Transverse colon (tissue), 4 donors: ENCODE data around the gene UBE2R2. TPM values are rescaled to one million over a fixed set of nuclear protein-coding genes. Genes with fewer than 3 reads are reported as not detected.

Experiments used
- DNase-seq: peaks from one replicate; pipeline ENCODE4 v3.0.0-alpha.2; 2019
- H3K27ac ChIP-seq, 4 donors: fragments of 200-600 bp; sonication (generic); 2 replicates each; pipeline ENCODE4 v1.5.1; 2016 to 2018; ENCODE audit warnings: inconsistent platforms in 4 of 4
- H3K27me3 ChIP-seq: fragments of 200-600 bp; sonication (generic); 2 replicates; pipeline ENCODE4 v1.5.1; 2017; ENCODE audit warnings: inconsistent platforms
- H3K36me3 ChIP-seq, 4 donors: fragments of 200-600 bp; sonication (generic); 2 replicates each; pipeline ENCODE4 v1.5.1; 2017 to 2019; ENCODE audit warnings: inconsistent platforms in 4 of 4
- H3K4me1 ChIP-seq, 4 donors: fragments of 200-600 bp; sonication (generic); 2 replicates each; pipeline ENCODE4 v1.5.1; 2017 to 2020; ENCODE audit warnings: inconsistent platforms in 4 of 4
- H3K4me3 ChIP-seq, 4 donors: fragments of 200-600 bp; sonication (generic); 1 replicate in 1 of 4; 2 replicates in 3 of 4; pipeline versions ENCODE4 v1.5.1 to v1.6.1; 2017 to 2019; ENCODE audit warnings: inconsistent platforms in 4 of 4
- H3K9me3 ChIP-seq, 2 donors: fragments of 200-600 bp; sonication (generic); 2 replicates each; pipeline ENCODE4 v1.5.1; 2017 to 2019; ENCODE audit warnings: inconsistent platforms in 2 of 2
- CTCF ChIP-seq, 5 experiments: fragments of 200-600 bp in 3 of 5; fragments of 450-650 bp in 2 of 5; sonication (generic) in 3 of 5; IDR thresholded peaks; 1 replicate in 2 of 5; 2 replicates in 3 of 5; pipeline ENCODE4 v1.5.1; 2016 to 2017; ENCODE audit warnings: antibody characterized with exemption in 5 of 5, inconsistent platforms in 3 of 5, mild to moderate bottlenecking in 2 of 5, moderate library complexity in 1 of 5
- EP300 ChIP-seq: sonication (generic); formaldehyde crosslinking; IDR thresholded peaks from one replicate; pipeline ENCODE4 v1.6.1; 2017; ENCODE audit warnings: antibody characterized with exemption, low read depth
- POLR2A ChIP-seq: fragments of 450-650 bp; IDR thresholded peaks from one replicate; pipeline ENCODE4 v1.6.1; 2016; ENCODE audit warnings: antibody characterized with exemption, mild to moderate bottlenecking, moderate library complexity
- POLR2AphosphoS5 ChIP-seq, 3 donors: sonication (generic); formaldehyde crosslinking; IDR thresholded peaks; one replicate each; pipeline ENCODE4 v1.6.1; 2016; ENCODE audit warnings: antibody characterized with exemption in 3 of 3
- WGBS, 2 donors: methylation state at CpG; one replicate each; pipeline ENCODE4 v1.1.5; 2018; ENCODE audit warnings: low coverage in 1 of 2; 5-methylcytosine and 5-hydroxymethylcytosine counted together
- in situ Hi-C, 4 donors: fragments of 200-750 bp; cut with MboI; loops; one replicate each; pipeline versions ENCODE4 v1.15.0 to v1.15.1; 2017; ENCODE audit warnings: low sequenced_read_pairs in 3 of 4, low pct_ligation_motif_present in 1 of 4, low pct_unique_long_range_greater_than_20kb in 1 of 4
- intact Hi-C: fragments of 100-400 bp; cut with DNase I; formaldehyde crosslinking; loops from one replicate; pipeline ENCODE4 v1.15.1; 2023; ENCODE audit warnings: low total_unique reads
- total RNA-seq, 4 donors: library from RNA; depleted of rRNA; stranded (reverse); fragments of >200 nt; gene quantifications; one replicate each; pipeline ENCODE4 v1.1.0, GENCODE V29; 2016

UBE2R2 gene
- total RNA-seq, 4 donors from 2014 or later = 13.9 to 30.8 (median 22.9) TPM

- Histone ChIP-seq H3K36me3 (no peaks in the 10 kb centered on the region), H3K9me3 (no peaks in the 10 kb centered on the region), H3K4me1 (peaks cover 25 to 76% (median 45%) of the 10 kb centered on the region in 4 donors), H3K27ac (peak overlapping the region in 3 of 4 donors; percentile 19 to 47 (median 25)), H3K27me3 (no peaks in the 10 kb centered on the region), H3K4me3 (no peak overlapping the region)
- WGBS, 2 donors = 70 to 75% methylated on average over 4 of the region's 4 CpGs
- no peak for DNase-seq
- TF ChIP-seq EP300 (no peak), POLR2A (no peak), CTCF (IDR thresholded peaks at IDR 0.05) (no peak), POLR2AphosphoS5 (IDR thresholded peaks at IDR 0.05) (no peak)
- intact Hi-C loops (loop anchor here (5.0 kb wide), 1 partner anchor 38 kb away; no protein-coding TSS in a partner anchor), in situ Hi-C loops (loop anchor here in 1 of 4 donors (10.0 kb wide), 1 partner anchor 45 kb away; no protein-coding TSS in a partner anchor)
Measured at GRCh38 chr9:33850267-33850629, 33.3 kb downstream of the UBE2R2 start.

GRCh38 chr9:33850677-33851076 is 33.7 kb downstream of the UBE2R2 start:
- TF ChIP-seq CTCF (IDR thresholded peaks at IDR 0.05) = no peak
- TF ChIP-seq POLR2AphosphoS5 (IDR thresholded peaks at IDR 0.05) = no peak
- TF ChIP-seq EP300 = no peak
- TF ChIP-seq POLR2A = no peak
- H3K4me1 ChIP-seq = peaks cover 25 to 77% (median 45%) of the 10 kb centered on the region in 4 donors
- H3K4me3 ChIP-seq = no peak overlapping the region
- no peaks in the 10 kb centered on the region for H3K36me3 ChIP-seq
- H3K27ac ChIP-seq = peak overlapping the region in 3 of 4 donors; percentile 19 to 47 (median 25)
- no peaks in the 10 kb centered on the region for H3K27me3 ChIP-seq
- DNase-seq = no peak
- in situ Hi-C loops = loop anchor here in 1 of 4 donors (10.0 kb wide), 1 partner anchor 46 kb away; no protein-coding TSS in a partner anchor
- no peaks in the 10 kb centered on the region for H3K9me3 ChIP-seq
- intact Hi-C loops = loop anchor here (5.0 kb wide), 1 partner anchor 38 kb away; no protein-coding TSS in a partner anchor

GRCh38 chr9:33851301-33851700 is 34.3 kb downstream of the UBE2R2 start:
- H3K27me3 ChIP-seq = no peaks in the 10 kb centered on the region
- no peaks in the 10 kb centered on the region for H3K9me3 ChIP-seq
- H3K36me3 ChIP-seq = no peaks in the 10 kb centered on the region
- H3K4me3 ChIP-seq = no peak overlapping the region
- WGBS, 2 donors = 43 to 55% methylated on average over 1 of the region's 1 CpG
- no peak for TF ChIP-seq CTCF (IDR thresholded peaks at IDR 0.05)
- TF ChIP-seq EP300 = no peak
- no peak for TF ChIP-seq POLR2AphosphoS5 (IDR thresholded peaks at IDR 0.05)
- no peak for TF ChIP-seq POLR2A
- in situ Hi-C loops = loop anchor here in 1 of 4 donors (10.0 kb wide), 1 partner anchor 46 kb away; no protein-coding TSS in a partner anchor
- peaks cover 25 to 84% (median 42%) of the 10 kb centered on the region in 4 donors for H3K4me1 ChIP-seq
- intact Hi-C loops = loop anchor here (5.0 kb wide), 1 partner anchor 39 kb away; no protein-coding TSS in a partner anchor
- no peak for DNase-seq
- peak overlapping the region in 2 of 4 donors; percentile 20 to 47 for H3K27ac ChIP-seq

GRCh38 chr9:33852216-33852826 is 35.4 kb downstream of the UBE2R2 start:
- no peak overlapping the region for H3K27ac ChIP-seq
- peak; percentile 81 for DNase-seq
- H3K4me1 ChIP-seq = peaks cover 22 to 77% (median 34%) of the 10 kb centered on the region in 4 donors
- intact Hi-C loops = loop anchor here (5.0 kb wide), 1 partner anchor 40 kb away; no protein-coding TSS in a partner anchor
- no peaks in the 10 kb centered on the region for H3K36me3 ChIP-seq
- WGBS, 2 donors = 65 to 100% methylated on average over 3 to 8 of the region's 8 CpGs
- in situ Hi-C loops = loop anchor here in 1 of 4 donors (10.0 kb wide), 1 partner anchor 48 kb away; no protein-coding TSS in a partner anchor
- no peak overlapping the region for H3K4me3 ChIP-seq
- no peaks in the 10 kb centered on the region for H3K27me3 ChIP-seq
- H3K9me3 ChIP-seq = no peaks in the 10 kb centered on the region
- TF ChIP-seq CTCF (IDR thresholded peaks at IDR 0.05) = peak; percentile 57 to 75 (median 58)
- TF ChIP-seq POLR2A = no peak
